Muscle layer of duodenum (tissue), 2 donors: ENCODE measurements around the gene CD80.

Experiments
- H3K27ac ChIP-seq: one replicate; pipeline ENCODE4 v1.7.0; 2013; ENCODE audit warnings: mild to moderate bottlenecking, low read length
- H3K27me3 ChIP-seq: one replicate; pipeline ENCODE4 v1.7.0; 2013; ENCODE audit warnings: low read depth, mild to moderate bottlenecking, control low read depth, low read length
- H3K36me3 ChIP-seq, 2 donors: one replicate each; pipeline ENCODE4 v1.7.0; 2013; ENCODE audit warnings: low read length in 2 of 2, control low read depth in 1 of 2, mild to moderate bottlenecking in 1 of 2; ENCODE audit not compliant: insufficient read depth in 2 of 2, control insufficient read depth in 1 of 2
- H3K4me1 ChIP-seq, 2 donors: one replicate each; pipeline ENCODE4 v1.7.0; 2013; ENCODE audit warnings: low read length in 2 of 2, mild to moderate bottlenecking in 2 of 2, control low read depth in 1 of 2, moderate library complexity in 1 of 2; ENCODE audit not compliant: insufficient read depth in 2 of 2, control insufficient read depth in 1 of 2
- H3K4me3 ChIP-seq, 2 donors: one replicate each; pipeline ENCODE4 v1.7.0; 2013; ENCODE audit warnings: low read length in 2 of 2, low read depth in 1 of 2, mild to moderate bottlenecking in 1 of 2
- H3K9me3 ChIP-seq, 2 donors: one replicate each; pipeline ENCODE4 v1.7.0; 2013; ENCODE audit warnings: low read length in 2 of 2, control low read depth in 1 of 2, mild to moderate bottlenecking in 1 of 2; ENCODE audit not compliant: control insufficient read depth in 1 of 2
- donor health status: healthy.

CD80 gene

DNA sequence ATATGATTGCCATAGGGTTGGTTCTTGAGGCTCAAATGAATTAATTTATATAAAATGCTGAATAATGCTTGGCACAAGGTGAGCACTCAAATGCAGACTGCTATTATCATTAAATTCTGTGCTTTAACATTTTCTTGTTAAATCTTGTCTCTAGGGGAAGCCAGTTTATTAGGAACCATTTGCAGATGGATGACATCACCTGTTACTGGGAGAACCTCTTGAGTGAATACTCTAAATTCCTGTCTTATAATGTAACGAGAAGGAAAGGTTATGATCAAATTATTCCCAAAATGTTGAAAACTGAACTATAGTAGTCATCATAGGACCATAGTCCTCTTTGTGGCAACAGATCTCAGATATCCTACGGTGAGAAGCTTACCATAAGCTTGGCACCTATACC, 67.3 kb downstream of the CD80 start:
- Histone ChIP-seq H3K27me3 (no peaks in the 10 kb centered on the region), H3K27ac (no peak overlapping the region), H3K4me1 (no peaks in the 10 kb centered on the region), H3K9me3 (no peaks in the 10 kb centered on the region), H3K36me3 (peaks cover 4 to 20% of the 10 kb centered on the region in 2 donors), H3K4me3 (no peak overlapping the region)

DNA sequence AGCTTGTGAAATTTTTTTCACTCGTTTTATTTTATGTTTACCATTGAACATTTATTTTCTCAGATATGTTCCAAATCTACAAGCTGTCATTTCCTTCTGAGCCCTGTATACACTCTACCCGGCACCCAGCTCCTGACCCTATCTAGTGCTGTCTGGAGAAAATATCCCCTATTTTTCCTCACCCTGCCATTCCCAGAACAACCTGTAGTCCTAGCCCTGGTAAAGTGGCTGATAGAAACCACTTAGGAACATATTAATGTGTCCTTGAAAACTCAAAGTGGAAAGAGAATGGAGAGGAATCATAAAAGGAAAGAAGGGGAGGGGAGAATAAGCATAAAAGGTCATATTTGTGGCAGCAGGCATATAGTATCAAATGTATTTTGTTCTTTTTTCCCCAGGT, 69.3 kb downstream of the CD80 start:
- Histone ChIP-seq H3K27me3 (no peaks in the 10 kb centered on the region), H3K27ac (no peak overlapping the region), H3K4me1 (no peaks in the 10 kb centered on the region), H3K4me3 (no peak overlapping the region), H3K36me3 (peaks cover 22 to 36% of the 10 kb centered on the region in 2 donors), H3K9me3 (no peaks in the 10 kb centered on the region)

DNA sequence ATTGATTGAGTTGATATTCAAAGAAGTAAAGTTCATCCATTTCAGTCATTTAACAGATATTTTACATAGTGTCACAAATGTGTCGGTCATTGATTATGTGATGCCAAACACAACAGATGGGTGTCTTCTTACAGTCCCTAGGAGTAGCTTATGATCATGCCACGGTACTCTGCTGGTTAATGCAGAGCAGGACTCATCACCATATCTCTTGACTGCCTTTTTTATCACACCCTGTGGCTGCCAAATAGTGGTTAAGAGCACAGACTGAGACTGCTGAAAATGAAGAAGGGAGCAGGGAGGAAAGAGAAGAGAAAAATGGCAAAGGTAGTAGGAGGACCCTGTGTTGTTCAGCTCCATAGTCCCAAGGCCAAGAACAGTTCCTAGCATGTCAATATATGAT, 73.9 kb downstream of the CD80 start:
- no peak overlapping the region for H3K4me3 ChIP-seq
- H3K27ac ChIP-seq: no peak overlapping the region
- H3K9me3 ChIP-seq: no peaks in the 10 kb centered on the region
- H3K27me3 ChIP-seq: no peaks in the 10 kb centered on the region
- no peaks in the 10 kb centered on the region for H3K4me1 ChIP-seq
- peaks cover 31 to 43% of the 10 kb centered on the region in 2 donors for H3K36me3 ChIP-seq

DNA sequence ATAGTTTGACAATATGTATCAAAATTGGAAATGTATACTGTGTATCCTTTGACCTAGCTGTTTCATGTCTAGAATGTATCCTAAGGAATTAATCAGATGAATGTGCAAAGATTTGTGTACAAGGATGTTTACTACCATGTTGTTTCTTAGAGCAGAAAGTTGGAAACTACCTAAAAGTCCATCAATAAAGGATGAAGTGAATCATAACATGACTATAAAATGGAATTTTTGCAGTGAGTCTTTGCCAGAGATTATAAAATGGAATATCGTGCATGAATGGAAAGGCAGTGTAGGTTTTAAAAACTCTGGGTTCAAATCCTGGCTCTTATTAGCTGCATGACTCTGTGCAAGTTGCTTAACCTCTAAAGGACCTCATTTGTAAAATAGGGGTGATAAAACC, 76.3 kb downstream of the CD80 start:
- Histone ChIP-seq H3K27me3 (no peaks in the 10 kb centered on the region), H3K4me1 (no peaks in the 10 kb centered on the region), H3K27ac (no peak overlapping the region), H3K9me3 (no peaks in the 10 kb centered on the region), H3K36me3 (peaks cover 33 to 48% of the 10 kb centered on the region in 2 donors), H3K4me3 (no peak overlapping the region)

DNA sequence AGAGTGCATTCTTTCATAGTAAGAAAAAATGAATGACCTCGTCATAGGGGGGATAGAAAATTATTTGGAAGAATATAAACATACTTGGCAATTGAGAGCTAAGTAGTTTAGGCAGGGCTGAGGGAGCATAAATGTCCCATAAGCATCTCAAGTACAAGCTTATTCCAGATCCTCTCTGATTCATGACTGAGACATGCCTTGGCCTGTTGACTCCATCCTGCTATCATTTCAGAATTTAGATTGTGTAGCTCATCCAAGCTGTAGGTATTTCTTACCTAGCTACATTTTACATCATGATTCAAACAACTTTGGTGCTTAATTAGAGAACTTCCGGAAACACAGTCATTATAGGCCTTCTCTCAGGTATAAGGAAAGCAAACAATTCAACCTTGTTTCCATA, 78.3 kb downstream of the CD80 start:
- peaks cover 32 to 50% of the 10 kb centered on the region in 2 donors for H3K36me3 ChIP-seq

More for the DNA sequence above, 78.3 kb downstream of the CD80 start:
- Histone ChIP-seq H3K4me3 (no peak overlapping the region), H3K9me3 (no peaks in the 10 kb centered on the region), H3K27me3 (no peaks in the 10 kb centered on the region), H3K4me1 (no peaks in the 10 kb centered on the region), H3K27ac (no peak overlapping the region)
